K562 (cell line): ENCODE data around the gene YTHDC1. TPM values are rescaled to one million over a fixed set of nuclear protein-coding genes. Genes with fewer than 3 reads are reported as not detected.

ENCODE experiments used
- CHD1 ChIP-seq: fragments of 200-600 bp; sonication (generic); IDR thresholded peaks from one replicate; pipeline ENCODE4 v1.6.1; 2012; ENCODE audit warnings: mild to moderate bottlenecking, moderate library complexity, low read length, inconsistent platforms
- EGR1 ChIP-seq: fragments of 450-650 bp; conservative IDR thresholded peaks from 2 replicates; pipeline ENCODE4 v1.6.1; 2017; ENCODE audit warnings: mild to moderate bottlenecking
- ETV5 ChIP-seq: sonication (generic); formaldehyde crosslinking; IDR thresholded peaks from 2 replicates; pipeline ENCODE4 v1.4.0; 2020; ENCODE audit warnings: low read depth, mild to moderate bottlenecking, missing genetic modification reagents
- GATA2 ChIP-seq: sonication (generic); formaldehyde crosslinking; IDR thresholded peaks from 2 replicates; pipeline ENCODE4 v1.4.0; 2020; ENCODE audit warnings: mild to moderate bottlenecking, missing genetic modification reagents
- HEY1 ChIP-seq: fragments of 250-450 bp; sonication (Bioruptor Pico); IDR thresholded peaks from 2 replicates; pipeline ENCODE4 v1.5.0; 2020; ENCODE audit warnings: mild to moderate bottlenecking, moderate library complexity, borderline replicate concordance
- LCOR ChIP-seq: sonication (generic); formaldehyde crosslinking; IDR thresholded peaks from 2 replicates; pipeline ENCODE4 v1.8.0; 2022; ENCODE audit warnings: mild to moderate bottlenecking, missing genetic modification reagents
- PRDM10 ChIP-seq: fragments of 450-650 bp; IDR thresholded peaks from 2 replicates; pipeline ENCODE4 v1.6.1; 2018; ENCODE audit not compliant: partially characterized antibody
- RBM14 ChIP-seq: fragments of 200-400 bp; formaldehyde crosslinking; IDR thresholded peaks from 2 replicates; pipeline ENCODE4 v1.6.1; 2018; ENCODE audit warnings: low read depth, mild to moderate bottlenecking, low read length, moderate library complexity, borderline replicate concordance; ENCODE audit not compliant: insufficient read depth
- TCF7L2 ChIP-seq: fragments of 150-350 bp; IDR thresholded peaks from 2 replicates; pipeline ENCODE4 v1.6.1; 2016; ENCODE audit warnings: low read depth, mild to moderate bottlenecking, low read length, moderate library complexity
- ZNF133 ChIP-seq: fragments of 250-450 bp; sonication (Bioruptor Pico); IDR thresholded peaks from 2 replicates; pipeline ENCODE4 v1.4.0; 2020; ENCODE audit warnings: mild to moderate bottlenecking
- ZNF41 ChIP-seq: fragments of 250-450 bp; sonication (Bioruptor Pico); conservative IDR thresholded peaks from 2 replicates; pipeline ENCODE4 v1.4.0; 2020; ENCODE audit warnings: mild to moderate bottlenecking
- ZNF512 ChIP-seq: IDR thresholded peaks from 2 replicates; pipeline ENCODE4 v1.6.1; 2016; ENCODE audit warnings: missing genetic modification characterization, missing compliant biosample characterization
- ZNF589 ChIP-seq: fragments of 200-800 bp; sonication (Bioruptor generic); IDR thresholded peaks from 2 replicates; pipeline ENCODE4 v1.6.1; 2016; ENCODE audit warnings: low read depth, missing genetic modification characterization, missing compliant biosample characterization
- ZSCAN32 ChIP-seq: fragments of 450-650 bp; formaldehyde crosslinking; IDR thresholded peaks from 2 replicates; pipeline ENCODE4 v1.4.0; 2020; ENCODE audit warnings: mild to moderate bottlenecking, moderate library complexity
- polyA plus RNA-seq, 8 experiments: library from polyadenylated mRNA; depleted of rRNA in 4 of 8; stranded (reverse) in 5 of 8; unstranded in 3 of 8; fragments of >200 nt; fragmentation: Nextera tagmentation in 2 of 8; fragmentation: Illumina TruSeq in 1 of 8; extraction: Ambion mirVana in 2 of 8; extraction: Trizol in 1 of 8; gene quantifications; 2 replicates each; pipeline versions ENCODE4 v1.2.1 to v1.2.3, GENCODE V29; 2011 to 2014; ENCODE audit warnings: inconsistent platforms in 1 of 8, missing spikeins in 1 of 8
- total RNA-seq, 7 experiments: library from RNA; depleted of rRNA in 6 of 7; stranded (reverse); fragments of >200 nt in 6 of 7; fragmentation: Illumina TruSeq in 2 of 7; extraction: Trizol in 2 of 7; gene quantifications; 2 replicates each; pipeline versions ENCODE4 v1.2.1 to v1.2.3, GENCODE V29; 2011 to 2021; ENCODE audit warnings: low replicate concordance in 1 of 7
- TF ChIP-seq, protein P1 (sequence below), 2 experiments: fragments of 150-350 bp in 1 of 2; IDR thresholded peaks; 2 replicates each; pipeline ENCODE4 v1.6.1; 2012 to 2016; ENCODE audit warnings: low read depth in 2 of 2, low read length in 2 of 2, mild to moderate bottlenecking in 1 of 2, moderate library complexity in 1 of 2
- TF ChIP-seq, protein P2 (sequence below): fragments of 250-450 bp; sonication (Bioruptor Pico); IDR thresholded peaks from 2 replicates; pipeline ENCODE4 v1.4.0; 2020

The YTHDC1 gene
- total and polyA plus RNA-seq, 9 of the 15 experiments (the other 6 are each of a cell fraction or from before 2014, with no cell fraction given), result 9.8 to 65.4 (median 51.7) TPM

DNA sequence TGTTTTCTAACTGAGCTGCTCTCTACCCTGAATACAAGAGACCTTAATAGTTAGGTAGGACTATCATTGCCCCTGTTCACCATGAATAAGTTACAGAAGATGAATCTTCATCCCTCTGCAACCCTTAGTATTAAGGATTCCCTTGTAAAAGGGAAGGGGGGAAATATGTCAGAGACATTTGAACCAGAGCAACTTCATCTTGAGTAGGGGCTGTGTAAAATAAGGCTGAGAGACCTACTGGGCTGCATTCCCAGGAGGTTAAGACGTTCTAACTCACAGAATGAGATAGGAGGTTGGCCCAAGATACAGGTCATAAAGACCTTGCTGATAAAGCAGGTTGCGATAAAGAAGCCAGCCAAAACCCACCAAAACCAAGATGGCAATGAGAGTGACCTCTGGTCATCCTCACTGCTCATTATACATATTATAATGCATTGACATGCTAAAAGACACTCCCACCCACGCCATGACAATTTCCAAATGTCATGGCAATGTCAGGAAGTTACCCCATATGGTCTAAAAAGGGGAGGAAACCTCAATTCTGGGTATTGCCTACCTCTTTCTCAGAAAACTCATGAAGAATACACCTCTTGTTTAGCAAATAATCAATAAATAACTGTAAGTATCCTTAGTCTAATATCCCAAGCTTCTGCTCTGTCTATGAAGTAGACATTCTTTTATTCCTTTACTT is 84.9 kb downstream of the YTHDC1 start (continued):
- no peak for TF ChIP-seq PRDM10
- no peak for TF ChIP-seq TCF7L2
- no peak for TF ChIP-seq ETV5 (CRISPR knock-in tag)
- TF ChIP-seq, protein P1, sequence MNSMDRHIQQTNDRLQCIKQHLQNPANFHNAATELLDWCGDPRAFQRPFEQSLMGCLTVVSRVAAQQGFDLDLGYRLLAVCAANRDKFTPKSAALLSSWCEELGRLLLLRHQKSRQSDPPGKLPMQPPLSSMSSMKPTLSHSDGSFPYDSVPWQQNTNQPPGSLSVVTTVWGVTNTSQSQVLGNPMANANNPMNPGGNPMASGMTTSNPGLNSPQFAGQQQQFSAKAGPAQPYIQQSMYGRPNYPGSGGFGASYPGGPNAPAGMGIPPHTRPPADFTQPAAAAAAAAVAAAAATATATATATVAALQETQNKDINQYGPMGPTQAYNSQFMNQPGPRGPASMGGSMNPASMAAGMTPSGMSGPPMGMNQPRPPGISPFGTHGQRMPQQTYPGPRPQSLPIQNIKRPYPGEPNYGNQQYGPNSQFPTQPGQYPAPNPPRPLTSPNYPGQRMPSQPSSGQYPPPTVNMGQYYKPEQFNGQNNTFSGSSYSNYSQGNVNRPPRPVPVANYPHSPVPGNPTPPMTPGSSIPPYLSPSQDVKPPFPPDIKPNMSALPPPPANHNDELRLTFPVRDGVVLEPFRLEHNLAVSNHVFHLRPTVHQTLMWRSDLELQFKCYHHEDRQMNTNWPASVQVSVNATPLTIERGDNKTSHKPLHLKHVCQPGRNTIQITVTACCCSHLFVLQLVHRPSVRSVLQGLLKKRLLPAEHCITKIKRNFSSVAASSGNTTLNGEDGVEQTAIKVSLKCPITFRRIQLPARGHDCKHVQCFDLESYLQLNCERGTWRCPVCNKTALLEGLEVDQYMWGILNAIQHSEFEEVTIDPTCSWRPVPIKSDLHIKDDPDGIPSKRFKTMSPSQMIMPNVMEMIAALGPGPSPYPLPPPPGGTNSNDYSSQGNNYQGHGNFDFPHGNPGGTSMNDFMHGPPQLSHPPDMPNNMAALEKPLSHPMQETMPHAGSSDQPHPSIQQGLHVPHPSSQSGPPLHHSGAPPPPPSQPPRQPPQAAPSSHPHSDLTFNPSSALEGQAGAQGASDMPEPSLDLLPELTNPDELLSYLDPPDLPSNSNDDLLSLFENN (IDR thresholded peaks at IDR 0.05; ENCODE audit: low read depth in 2 of 2, low read length in 2 of 2), result no peak
- peak; percentile 46; the same call in 1 of the 2 replicates for TF ChIP-seq ZNF589 (CRISPR knock-in tag)
- TF ChIP-seq CHD1, result no peak
- TF ChIP-seq, protein P2, sequence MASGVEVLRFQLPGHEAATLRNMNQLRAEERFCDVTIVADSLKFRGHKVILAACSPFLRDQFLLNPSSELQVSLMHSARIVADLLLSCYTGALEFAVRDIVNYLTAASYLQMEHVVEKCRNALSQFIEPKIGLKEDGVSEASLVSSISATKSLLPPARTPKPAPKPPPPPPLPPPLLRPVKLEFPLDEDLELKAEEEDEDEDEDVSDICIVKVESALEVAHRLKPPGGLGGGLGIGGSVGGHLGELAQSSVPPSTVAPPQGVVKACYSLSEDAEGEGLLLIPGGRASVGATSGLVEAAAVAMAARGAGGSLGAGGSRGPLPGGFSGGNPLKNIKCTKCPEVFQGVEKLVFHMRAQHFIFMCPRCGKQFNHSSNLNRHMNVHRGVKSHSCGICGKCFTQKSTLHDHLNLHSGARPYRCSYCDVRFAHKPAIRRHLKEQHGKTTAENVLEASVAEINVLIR (CRISPR knock-in tag), result no peak
- no peak for TF ChIP-seq HEY1 (CRISPR knock-in tag)
- no peak for TF ChIP-seq ZNF512 (tag)
- peak; percentile 51; the same call in 1 of the 2 replicates for TF ChIP-seq ZNF41
- TF ChIP-seq EGR1, result peak; percentile 70
- TF ChIP-seq LCOR (CRISPR knock-in tag), result no peak
- no peak for TF ChIP-seq RBM14
- no peak for TF ChIP-seq ZSCAN32 (CRISPR knock-in tag)
- no peak for TF ChIP-seq ZNF133 (CRISPR knock-in tag)
- TF ChIP-seq GATA2 (CRISPR knock-in tag), result no peak
